SK-N-SH (cell line): ENCODE measurements around the gene TUBGCP3. TPM values are rescaled to one million over a fixed set of nuclear protein-coding genes. Genes with fewer than 3 reads are reported as not detected.
A peak's percentile ranks its signal among the peaks of the same experiment; 100 is the strongest.

Experiments
- CTCF ChIA-PET: fragments of 300-600, 350-600 bp; formaldehyde crosslinking; extraction: SDS; loops from one replicate; lab custom pipeline; 2021; lab: Yijun Ruan, JAX
- POLR2A ChIA-PET: fragments of 350-600 bp; sonication (Branson Sonifier 250); formaldehyde crosslinking; extraction: SDS; loops from one replicate; lab custom pipeline; 2020; ENCODE audit warnings: antibody characterized with exemption, inconsistent platforms; lab: Yijun Ruan, JAX
- DNase-seq: peaks from one replicate; pipeline ENCODE4 v3.0.0; 2012
- H2AFZ ChIP-seq: fragments of 200-600 bp; sonication (generic); 2 replicates; pipeline ENCODE4 v1.8.1; 2016; ENCODE audit warnings: antibody characterized with exemption, mild to moderate bottlenecking, low read depth
- H3F3A ChIP-seq: fragments of 200-600 bp; sonication (generic); replicated peaks from 2 replicates; pipeline ENCODE3; 2016; ENCODE audit warnings: antibody characterized with exemption, mild to moderate bottlenecking; ENCODE audit not compliant: insufficient read depth
- H3K27ac ChIP-seq, 2 experiments: fragments of 200-500 bp in 1 of 2; fragments of 200-600 bp in 1 of 2; sonication (Bioruptor generic) in 1 of 2; sonication (generic), shearing (Covaris generic) in 1 of 2; 2 replicates each; pipeline versions ENCODE4 v1.5.1 to v1.6.1; 2014 to 2016; ENCODE audit warnings: low read depth in 2 of 2, inconsistent platforms in 1 of 2, low read length in 1 of 2, mild to moderate bottlenecking in 1 of 2, mixed read lengths in 1 of 2
- H3K27me3 ChIP-seq: fragments of 200-600 bp; sonication (generic), shearing (Covaris generic); 2 replicates; pipeline ENCODE4 v1.6.1; 2016; ENCODE audit warnings: mixed run types; ENCODE audit not compliant: insufficient read depth
- H3K36me3 ChIP-seq, 2 experiments: fragments of 200-500 bp in 1 of 2; fragments of 200-600 bp in 1 of 2; sonication (Bioruptor generic) in 1 of 2; sonication (generic) in 1 of 2; replicated peaks in 1 of 2; 2 replicates each; pipeline versions ENCODE3 to v1.5.1; 2014 to 2016; ENCODE audit warnings: low read length in 1 of 2, mild to moderate bottlenecking in 1 of 2; ENCODE audit not compliant: insufficient read depth in 2 of 2, control insufficient read depth in 1 of 2
- H3K4me1 ChIP-seq, 2 experiments: fragments of 200-500 bp in 1 of 2; fragments of 200-600 bp in 1 of 2; sonication (Bioruptor generic) in 1 of 2; sonication (generic), shearing (Covaris generic) in 1 of 2; 2 replicates each; pipeline versions ENCODE4 v1.5.1 to v1.6.1; 2014 to 2016; ENCODE audit warnings: low read depth in 1 of 2, low read length in 1 of 2, mixed run types in 1 of 2; ENCODE audit not compliant: insufficient read depth in 2 of 2, control insufficient read depth in 1 of 2
- H3K4me2 ChIP-seq: fragments of 200-600 bp; sonication (generic), shearing (Covaris generic); 2 replicates; pipeline ENCODE4 v1.6.1; 2017; ENCODE audit warnings: mixed run types
- H3K4me3 ChIP-seq, 2 experiments: fragments of 200-500 bp in 1 of 2; fragments of 200-600 bp in 1 of 2; sonication (Bioruptor generic) in 1 of 2; sonication (generic), shearing (Covaris generic) in 1 of 2; 2 replicates each; pipeline versions ENCODE4 v1.5.1 to v1.8.1; 2014 to 2016; ENCODE audit warnings: low read depth in 2 of 2, inconsistent platforms in 1 of 2, low read length in 1 of 2, mild to moderate bottlenecking in 1 of 2, mixed read lengths in 1 of 2, moderate library complexity in 1 of 2
- H3K79me2 ChIP-seq: fragments of 200-600 bp; sonication (generic); 2 replicates; pipeline ENCODE4 v1.8.1; 2017; ENCODE audit warnings: mild to moderate bottlenecking; ENCODE audit not compliant: insufficient read depth
- H3K9ac ChIP-seq: fragments of 200-600 bp; sonication (generic); 2 replicates; pipeline ENCODE4 v1.6.1; 2017; ENCODE audit warnings: mixed run types
- H3K9me2 ChIP-seq: fragments of 200-600 bp; sonication (generic); 2 replicates; pipeline ENCODE4 v1.6.1; 2017; ENCODE audit warnings: mixed run types
- H3K9me3 ChIP-seq: fragments of 200-600 bp; sonication (generic); 2 replicates; pipeline ENCODE4 v1.6.1; 2017; ENCODE audit warnings: mixed run types, mild to moderate bottlenecking, moderate library complexity
- H4K20me1 ChIP-seq: fragments of 200-600 bp; sonication (generic); 2 replicates; pipeline ENCODE4 v1.6.1; 2017; ENCODE audit warnings: mild to moderate bottlenecking, mixed run types; ENCODE audit not compliant: insufficient read depth
- FOSL2 ChIP-seq: IDR thresholded peaks from 2 replicates; pipeline ENCODE4 v1.4.0; 2012; ENCODE audit warnings: low read depth, mild to moderate bottlenecking, moderate library complexity, borderline replicate concordance
- FOXM1 ChIP-seq: IDR thresholded peaks from 2 replicates; pipeline ENCODE4 v1.4.0; 2012; ENCODE audit warnings: low read depth, mild to moderate bottlenecking
- GABPA ChIP-seq: IDR thresholded peaks from 2 replicates; pipeline ENCODE4 v1.4.0; 2012; ENCODE audit warnings: low read depth, mild to moderate bottlenecking
- MXI1 ChIP-seq: IDR thresholded peaks from 2 replicates; pipeline ENCODE4 v1.6.1; 2012; ENCODE audit warnings: mild to moderate bottlenecking, low read depth, low read length, improper control_type of control experiment
- POLR2AphosphoS5 ChIP-seq: IDR thresholded peaks from 2 replicates; pipeline ENCODE4 v1.6.1; 2012; ENCODE audit warnings: low read depth, low read length
- RCOR1 ChIP-seq: fragments of 150-350 bp; IDR thresholded peaks from 2 replicates; pipeline ENCODE4 v1.6.1; 2017; ENCODE audit warnings: antibody characterized with exemption, low read length
- RXRA ChIP-seq: IDR thresholded peaks from 2 replicates; pipeline ENCODE4 v1.4.0; 2012; ENCODE audit warnings: low read depth, mild to moderate bottlenecking, borderline replicate concordance
- TAF1 ChIP-seq: IDR thresholded peaks from 2 replicates; pipeline ENCODE4 v1.6.1; 2012; ENCODE audit warnings: low read depth, mild to moderate bottlenecking, low read length, moderate library complexity, borderline replicate concordance
- YY1 ChIP-seq: IDR thresholded peaks from 2 replicates; pipeline ENCODE4 v1.4.0; 2012; ENCODE audit warnings: low read depth, mild to moderate bottlenecking
- WGBS: methylation state at CpG from one replicate; pipeline ENCODE4 v1.1.6; 2017; ENCODE audit warnings: low lambda C conversion rate; 5-methylcytosine and 5-hydroxymethylcytosine counted together
- polyA plus RNA-seq, 3 experiments: library from polyadenylated mRNA; depleted of rRNA; stranded (reverse); fragments of >200 nt; gene quantifications; 2 replicates each; pipeline ENCODE4 v1.2.3, GENCODE V29; 2012
- TF ChIP-seq, protein P1 (sequence below): fragments of 150-350 bp; IDR thresholded peaks from 2 replicates; pipeline ENCODE4 v1.6.1; 2016; ENCODE audit warnings: mild to moderate bottlenecking, low read depth, low read length
- TF ChIP-seq, protein P2 (sequence below): IDR thresholded peaks from 2 replicates; pipeline ENCODE4 v1.4.0; 2012; ENCODE audit warnings: low read depth
- TF ChIP-seq, protein P3 (sequence below): IDR thresholded peaks from 2 replicates; pipeline ENCODE4; 2012
- TF ChIP-seq, protein P4 (sequence below): fragments of 150-350 bp; IDR thresholded peaks from 2 replicates; pipeline ENCODE4 v1.6.1; 2017; ENCODE audit warnings: antibody characterized with exemption, low read length, low read depth, borderline replicate concordance
- TF ChIP-seq, protein P5 (sequence below): fragments of 200-600 bp; sonication (generic); IDR thresholded peaks from 2 replicates; pipeline ENCODE4 v1.6.1; 2017; ENCODE audit warnings: antibody characterized with exemption, mild to moderate bottlenecking, moderate library complexity
- TF ChIP-seq, protein P6 (sequence below): IDR thresholded peaks from 2 replicates; pipeline ENCODE4 v1.4.0; 2012; ENCODE audit warnings: low read depth, borderline replicate concordance
- TF ChIP-seq, protein P7 (sequence below): IDR thresholded peaks from 2 replicates; pipeline ENCODE4 v1.6.1; 2012; ENCODE audit warnings: mild to moderate bottlenecking, low read depth, low read length, moderate library complexity

The TUBGCP3 gene
- polyA plus RNA-seq, 1 of the 3 experiments (the other 2 are of a cell fraction): 16.8 TPM

DNA sequence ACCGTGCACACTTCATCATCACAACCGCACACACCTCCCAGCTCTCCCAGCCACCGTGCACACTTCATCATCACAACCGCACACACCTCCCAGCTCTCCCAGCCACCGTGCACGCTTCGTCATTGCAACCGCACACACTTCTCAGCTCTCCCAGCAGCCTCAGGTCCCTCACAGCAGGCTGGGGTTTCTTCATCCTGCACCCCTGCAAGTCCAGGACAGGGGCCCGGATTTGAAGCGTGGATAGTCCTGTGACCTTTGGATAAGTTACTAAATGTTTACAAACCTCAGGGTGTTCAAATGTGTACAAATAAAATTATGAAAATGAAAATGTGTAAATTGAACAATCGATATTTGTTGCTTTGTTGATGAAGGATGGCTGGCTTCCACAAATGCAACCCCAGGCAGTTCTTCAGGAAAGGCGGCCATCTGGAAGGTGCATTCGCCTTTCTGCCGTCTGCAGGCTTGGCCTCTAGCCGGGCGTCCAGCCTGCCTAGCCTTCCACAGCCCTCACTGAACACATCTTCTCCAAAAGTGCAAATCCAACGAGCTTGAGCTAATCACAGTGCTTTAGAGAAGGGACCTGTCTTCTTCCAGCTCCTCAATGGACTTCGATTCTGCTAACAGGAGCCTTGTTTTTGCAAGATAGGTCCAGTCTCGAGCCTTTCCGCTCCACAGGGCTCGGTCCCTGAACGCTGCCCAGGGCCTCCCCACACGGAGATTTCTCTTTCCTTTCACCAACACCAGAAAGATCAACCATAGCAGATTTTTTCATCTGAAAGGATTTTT lies 137.6 kb downstream of the TUBGCP3 start:
- H3K9me3 ChIP-seq: no peaks in the 10 kb centered on the region
- CTCF ChIA-PET: no interaction called here
- H3K9me2 ChIP-seq: no peaks in the 10 kb centered on the region
- no peaks in the 10 kb centered on the region for H3K36me3 ChIP-seq
- H3F3A ChIP-seq: no peaks in the 10 kb centered on the region
- no peaks in the 10 kb centered on the region for H4K20me1 ChIP-seq
- DNase-seq: no peak
- TF ChIP-seq, protein P1, sequence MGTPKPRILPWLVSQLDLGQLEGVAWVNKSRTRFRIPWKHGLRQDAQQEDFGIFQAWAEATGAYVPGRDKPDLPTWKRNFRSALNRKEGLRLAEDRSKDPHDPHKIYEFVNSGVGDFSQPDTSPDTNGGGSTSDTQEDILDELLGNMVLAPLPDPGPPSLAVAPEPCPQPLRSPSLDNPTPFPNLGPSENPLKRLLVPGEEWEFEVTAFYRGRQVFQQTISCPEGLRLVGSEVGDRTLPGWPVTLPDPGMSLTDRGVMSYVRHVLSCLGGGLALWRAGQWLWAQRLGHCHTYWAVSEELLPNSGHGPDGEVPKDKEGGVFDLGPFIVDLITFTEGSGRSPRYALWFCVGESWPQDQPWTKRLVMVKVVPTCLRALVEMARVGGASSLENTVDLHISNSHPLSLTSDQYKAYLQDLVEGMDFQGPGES: no peak
- TF ChIP-seq, protein P2, sequence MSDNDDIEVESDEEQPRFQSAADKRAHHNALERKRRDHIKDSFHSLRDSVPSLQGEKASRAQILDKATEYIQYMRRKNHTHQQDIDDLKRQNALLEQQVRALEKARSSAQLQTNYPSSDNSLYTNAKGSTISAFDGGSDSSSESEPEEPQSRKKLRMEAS: no peak
- TF ChIP-seq GABPA: no peak
- no peak overlapping the region for H3K4me3 ChIP-seq
- 56% methylated on average over 22 of the region's 23 CpGs for WGBS
- peaks cover 12% of the 10 kb centered on the region; the same call in 1 of the 2 replicates for H3K27me3 ChIP-seq
- no peaks in the 10 kb centered on the region for H3K79me2 ChIP-seq
- no peak overlapping the region for H3K9ac ChIP-seq
- H3K27ac ChIP-seq: no peak overlapping the region
- H3K4me2 ChIP-seq: no peak overlapping the region
- no peaks in the 10 kb centered on the region; a peak in 1 of 4 replicates for H3K4me1 ChIP-seq
- no peak overlapping the region for H2AFZ ChIP-seq
- POLR2A ChIA-PET: no interaction called here

DNA sequence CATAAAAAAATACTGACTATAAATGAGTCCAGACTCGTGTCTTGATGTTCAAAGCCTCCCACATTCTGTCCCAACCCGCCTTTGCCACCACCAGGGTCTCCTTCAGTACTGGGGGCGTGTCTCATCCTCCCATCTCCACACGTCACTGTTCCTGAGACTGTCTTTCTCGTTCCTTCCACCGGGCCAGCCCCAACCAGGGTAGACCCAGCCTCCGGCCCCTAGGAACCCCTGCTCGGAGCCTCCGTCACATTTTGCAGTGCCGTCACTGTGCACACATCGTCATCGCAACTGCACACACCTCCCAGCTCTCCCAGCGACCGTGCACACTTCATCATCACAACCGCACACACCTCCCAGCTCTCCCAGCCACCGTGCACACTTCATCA lies 138.4 kb downstream of the TUBGCP3 start:
- ChIA-PET CTCF (no interaction called here), POLR2A (no interaction called here)
- Histone ChIP-seq H3K9me2 (no peaks in the 10 kb centered on the region), H3K9ac (no peak overlapping the region), H3K36me3 (no peaks in the 10 kb centered on the region), H3K27ac (no peak overlapping the region), H3K4me2 (no peak overlapping the region), H3K27me3 (peaks cover 20% of the 10 kb centered on the region; the same call in 1 of the 2 replicates), H2AFZ (no peak overlapping the region), H3K4me1 (no peaks in the 10 kb centered on the region; a peak in 1 of 4 replicates), H3F3A (no peaks in the 10 kb centered on the region), H3K4me3 (no peak overlapping the region), H4K20me1 (no peaks in the 10 kb centered on the region), H3K79me2 (no peaks in the 10 kb centered on the region), H3K9me3 (no peaks in the 10 kb centered on the region)
- peak; percentile 25 for DNase-seq
- WGBS: 44% methylated on average over 15 of the region's 16 CpGs
- no peak for TF ChIP-seq FOXM1
- no peak for TF ChIP-seq FOSL2
- no peak for TF ChIP-seq POLR2AphosphoS5
- TF ChIP-seq, protein P3, sequence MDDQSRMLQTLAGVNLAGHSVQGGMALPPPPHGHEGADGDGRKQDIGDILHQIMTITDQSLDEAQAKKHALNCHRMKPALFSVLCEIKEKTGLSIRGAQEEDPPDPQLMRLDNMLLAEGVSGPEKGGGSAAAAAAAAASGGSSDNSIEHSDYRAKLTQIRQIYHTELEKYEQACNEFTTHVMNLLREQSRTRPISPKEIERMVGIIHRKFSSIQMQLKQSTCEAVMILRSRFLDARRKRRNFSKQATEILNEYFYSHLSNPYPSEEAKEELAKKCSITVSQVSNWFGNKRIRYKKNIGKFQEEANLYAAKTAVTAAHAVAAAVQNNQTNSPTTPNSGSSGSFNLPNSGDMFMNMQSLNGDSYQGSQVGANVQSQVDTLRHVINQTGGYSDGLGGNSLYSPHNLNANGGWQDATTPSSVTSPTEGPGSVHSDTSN: no peak
- TF ChIP-seq, protein P4, sequence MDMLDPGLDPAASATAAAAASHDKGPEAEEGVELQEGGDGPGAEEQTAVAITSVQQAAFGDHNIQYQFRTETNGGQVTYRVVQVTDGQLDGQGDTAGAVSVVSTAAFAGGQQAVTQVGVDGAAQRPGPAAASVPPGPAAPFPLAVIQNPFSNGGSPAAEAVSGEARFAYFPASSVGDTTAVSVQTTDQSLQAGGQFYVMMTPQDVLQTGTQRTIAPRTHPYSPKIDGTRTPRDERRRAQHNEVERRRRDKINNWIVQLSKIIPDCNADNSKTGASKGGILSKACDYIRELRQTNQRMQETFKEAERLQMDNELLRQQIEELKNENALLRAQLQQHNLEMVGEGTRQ: no peak
- TF ChIP-seq TAF1: no peak
- no peak for TF ChIP-seq RCOR1
- TF ChIP-seq, protein P5, sequence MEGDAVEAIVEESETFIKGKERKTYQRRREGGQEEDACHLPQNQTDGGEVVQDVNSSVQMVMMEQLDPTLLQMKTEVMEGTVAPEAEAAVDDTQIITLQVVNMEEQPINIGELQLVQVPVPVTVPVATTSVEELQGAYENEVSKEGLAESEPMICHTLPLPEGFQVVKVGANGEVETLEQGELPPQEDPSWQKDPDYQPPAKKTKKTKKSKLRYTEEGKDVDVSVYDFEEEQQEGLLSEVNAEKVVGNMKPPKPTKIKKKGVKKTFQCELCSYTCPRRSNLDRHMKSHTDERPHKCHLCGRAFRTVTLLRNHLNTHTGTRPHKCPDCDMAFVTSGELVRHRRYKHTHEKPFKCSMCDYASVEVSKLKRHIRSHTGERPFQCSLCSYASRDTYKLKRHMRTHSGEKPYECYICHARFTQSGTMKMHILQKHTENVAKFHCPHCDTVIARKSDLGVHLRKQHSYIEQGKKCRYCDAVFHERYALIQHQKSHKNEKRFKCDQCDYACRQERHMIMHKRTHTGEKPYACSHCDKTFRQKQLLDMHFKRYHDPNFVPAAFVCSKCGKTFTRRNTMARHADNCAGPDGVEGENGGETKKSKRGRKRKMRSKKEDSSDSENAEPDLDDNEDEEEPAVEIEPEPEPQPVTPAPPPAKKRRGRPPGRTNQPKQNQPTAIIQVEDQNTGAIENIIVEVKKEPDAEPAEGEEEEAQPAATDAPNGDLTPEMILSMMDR: no peak
- no peak for TF ChIP-seq YY1
- TF ChIP-seq, protein P6, sequence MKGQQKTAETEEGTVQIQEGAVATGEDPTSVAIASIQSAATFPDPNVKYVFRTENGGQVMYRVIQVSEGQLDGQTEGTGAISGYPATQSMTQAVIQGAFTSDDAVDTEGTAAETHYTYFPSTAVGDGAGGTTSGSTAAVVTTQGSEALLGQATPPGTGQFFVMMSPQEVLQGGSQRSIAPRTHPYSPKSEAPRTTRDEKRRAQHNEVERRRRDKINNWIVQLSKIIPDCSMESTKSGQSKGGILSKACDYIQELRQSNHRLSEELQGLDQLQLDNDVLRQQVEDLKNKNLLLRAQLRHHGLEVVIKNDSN: no peak
- TF ChIP-seq RXRA: no peak
- TF ChIP-seq GABPA: no peak
- no peak for TF ChIP-seq MXI1
- TF ChIP-seq, protein P7, sequence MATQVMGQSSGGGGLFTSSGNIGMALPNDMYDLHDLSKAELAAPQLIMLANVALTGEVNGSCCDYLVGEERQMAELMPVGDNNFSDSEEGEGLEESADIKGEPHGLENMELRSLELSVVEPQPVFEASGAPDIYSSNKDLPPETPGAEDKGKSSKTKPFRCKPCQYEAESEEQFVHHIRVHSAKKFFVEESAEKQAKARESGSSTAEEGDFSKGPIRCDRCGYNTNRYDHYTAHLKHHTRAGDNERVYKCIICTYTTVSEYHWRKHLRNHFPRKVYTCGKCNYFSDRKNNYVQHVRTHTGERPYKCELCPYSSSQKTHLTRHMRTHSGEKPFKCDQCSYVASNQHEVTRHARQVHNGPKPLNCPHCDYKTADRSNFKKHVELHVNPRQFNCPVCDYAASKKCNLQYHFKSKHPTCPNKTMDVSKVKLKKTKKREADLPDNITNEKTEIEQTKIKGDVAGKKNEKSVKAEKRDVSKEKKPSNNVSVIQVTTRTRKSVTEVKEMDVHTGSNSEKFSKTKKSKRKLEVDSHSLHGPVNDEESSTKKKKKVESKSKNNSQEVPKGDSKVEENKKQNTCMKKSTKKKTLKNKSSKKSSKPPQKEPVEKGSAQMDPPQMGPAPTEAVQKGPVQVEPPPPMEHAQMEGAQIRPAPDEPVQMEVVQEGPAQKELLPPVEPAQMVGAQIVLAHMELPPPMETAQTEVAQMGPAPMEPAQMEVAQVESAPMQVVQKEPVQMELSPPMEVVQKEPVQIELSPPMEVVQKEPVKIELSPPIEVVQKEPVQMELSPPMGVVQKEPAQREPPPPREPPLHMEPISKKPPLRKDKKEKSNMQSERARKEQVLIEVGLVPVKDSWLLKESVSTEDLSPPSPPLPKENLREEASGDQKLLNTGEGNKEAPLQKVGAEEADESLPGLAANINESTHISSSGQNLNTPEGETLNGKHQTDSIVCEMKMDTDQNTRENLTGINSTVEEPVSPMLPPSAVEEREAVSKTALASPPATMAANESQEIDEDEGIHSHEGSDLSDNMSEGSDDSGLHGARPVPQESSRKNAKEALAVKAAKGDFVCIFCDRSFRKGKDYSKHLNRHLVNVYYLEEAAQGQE: no peak
